Stimulated activated naive CD8-positive, alpha-beta T cell treated with anti-CD3 and anti-CD28 coated beads, Interleukin-15, Interleukin-2, amounts not matched to agents 100 ng/mL and 50 ng/mL, for 24 hours (primary cell): Measurements from ENCODE around the gene CANT1.

Experiments used
- H3K27ac Mint-ChIP-seq: one replicate; pipeline ENCODE4 v1.8.0; 2021; ENCODE audit warnings: mild to moderate bottlenecking, mixed read lengths
- H3K27me3 Mint-ChIP-seq: one replicate; pipeline ENCODE4 v1.8.0; 2021; ENCODE audit warnings: mixed read lengths
- H3K36me3 Mint-ChIP-seq: one replicate; pipeline ENCODE4 v1.8.0; 2021; ENCODE audit warnings: low read depth, mixed read lengths
- H3K4me1 Mint-ChIP-seq: one replicate; pipeline ENCODE4 v1.8.0; 2021; ENCODE audit warnings: low read depth, mixed read lengths
- H3K4me3 Mint-ChIP-seq: one replicate; pipeline ENCODE4 v1.8.0; 2021; ENCODE audit warnings: mild to moderate bottlenecking, mixed read lengths
- H3K9me3 Mint-ChIP-seq: one replicate; pipeline ENCODE4 v1.8.0; 2021; ENCODE audit warnings: mixed read lengths

CANT1 gene

GRCh38 chr17:78961571-78961970 is 48.0 kb downstream of the CANT1 start:
- H3K9me3 Mint-ChIP-seq, result no peaks in the 10 kb centered on the region
- no peaks in the 10 kb centered on the region for H3K27me3 Mint-ChIP-seq
- no peak overlapping the region for H3K27ac Mint-ChIP-seq
- H3K36me3 Mint-ChIP-seq, result no peaks in the 10 kb centered on the region
- H3K4me3 Mint-ChIP-seq, result no peak overlapping the region
- peaks cover 5% of the 10 kb centered on the region for H3K4me1 Mint-ChIP-seq

GRCh38 chr17:78960928-78961327 is 48.6 kb downstream of the CANT1 start:
- no peak overlapping the region for H3K27ac Mint-ChIP-seq
- H3K36me3 Mint-ChIP-seq, result no peaks in the 10 kb centered on the region
- H3K4me1 Mint-ChIP-seq, result peaks cover 7% of the 10 kb centered on the region
- H3K27me3 Mint-ChIP-seq, result no peaks in the 10 kb centered on the region
- no peak overlapping the region for H3K4me3 Mint-ChIP-seq
- no peaks in the 10 kb centered on the region for H3K9me3 Mint-ChIP-seq

- no peak overlapping the region for H3K27ac Mint-ChIP-seq
- no peaks in the 10 kb centered on the region for H3K9me3 Mint-ChIP-seq
- H3K27me3 Mint-ChIP-seq, result no peaks in the 10 kb centered on the region
- no peaks in the 10 kb centered on the region for H3K36me3 Mint-ChIP-seq
- H3K4me3 Mint-ChIP-seq, result no peak overlapping the region
- H3K4me1 Mint-ChIP-seq, result peaks cover 9% of the 10 kb centered on the region
Measured at GRCh38 chr17:78959803-78960202, 49.8 kb downstream of the CANT1 start.

- Mint-ChIP-seq H3K27ac (no peak overlapping the region), H3K36me3 (no peaks in the 10 kb centered on the region), H3K4me1 (peaks cover 11% of the 10 kb centered on the region), H3K4me3 (no peak overlapping the region), H3K9me3 (no peaks in the 10 kb centered on the region), H3K27me3 (no peaks in the 10 kb centered on the region)
Measured at GRCh38 chr17:78958641-78959127, 50.9 kb downstream of the CANT1 start.

GRCh38 chr17:78957128-78957527 is 52.4 kb downstream of the CANT1 start:
- Mint-ChIP-seq H3K4me1 (peaks cover 11% of the 10 kb centered on the region), H3K9me3 (no peaks in the 10 kb centered on the region), H3K27me3 (no peaks in the 10 kb centered on the region), H3K36me3 (no peaks in the 10 kb centered on the region), H3K4me3 (no peak overlapping the region), H3K27ac (no peak overlapping the region)

- Mint-ChIP-seq H3K36me3 (no peaks in the 10 kb centered on the region), H3K9me3 (no peaks in the 10 kb centered on the region), H3K27me3 (no peaks in the 10 kb centered on the region), H3K4me3 (no peak overlapping the region), H3K4me1 (peaks cover 11% of the 10 kb centered on the region), H3K27ac (no peak overlapping the region)
Measured at GRCh38 chr17:78956254-78956653, 53.3 kb downstream of the CANT1 start.

- H3K9me3 Mint-ChIP-seq, result peaks cover 10% of the 10 kb centered on the region
- peaks cover 11% of the 10 kb centered on the region for H3K4me1 Mint-ChIP-seq
- H3K27me3 Mint-ChIP-seq, result no peaks in the 10 kb centered on the region
- H3K36me3 Mint-ChIP-seq, result no peaks in the 10 kb centered on the region
- H3K4me3 Mint-ChIP-seq, result no peak overlapping the region
- no peak overlapping the region for H3K27ac Mint-ChIP-seq
Measured at GRCh38 chr17:78954684-78955083, 54.9 kb downstream of the CANT1 start.

- no peaks in the 10 kb centered on the region for H3K27me3 Mint-ChIP-seq
- no peaks in the 10 kb centered on the region for H3K36me3 Mint-ChIP-seq
- H3K4me3 Mint-ChIP-seq, result no peak overlapping the region
- no peak overlapping the region for H3K27ac Mint-ChIP-seq
- H3K9me3 Mint-ChIP-seq, result peaks cover 10% of the 10 kb centered on the region
- peaks cover 11% of the 10 kb centered on the region for H3K4me1 Mint-ChIP-seq
Measured at GRCh38 chr17:78953356-78954350, 55.9 kb downstream of the CANT1 start.

GRCh38 chr17:78952706-78953105 is 56.9 kb downstream of the CANT1 start:
- no peak overlapping the region for H3K27ac Mint-ChIP-seq
- peaks cover 11% of the 10 kb centered on the region for H3K4me1 Mint-ChIP-seq
- no peak overlapping the region for H3K4me3 Mint-ChIP-seq
- H3K36me3 Mint-ChIP-seq, result no peaks in the 10 kb centered on the region
- H3K9me3 Mint-ChIP-seq, result peaks cover 10% of the 10 kb centered on the region
- H3K27me3 Mint-ChIP-seq, result no peaks in the 10 kb centered on the region

- Mint-ChIP-seq H3K36me3 (no peaks in the 10 kb centered on the region), H3K4me3 (no peak overlapping the region), H3K4me1 (peaks cover 10% of the 10 kb centered on the region), H3K27me3 (no peaks in the 10 kb centered on the region), H3K27ac (no peak overlapping the region), H3K9me3 (peaks cover 10% of the 10 kb centered on the region)
Measured at GRCh38 chr17:78951967-78952551, 57.5 kb downstream of the CANT1 start.

GRCh38 chr17:78950870-78951269 is 58.7 kb downstream of the CANT1 start:
- Mint-ChIP-seq H3K4me1 (peaks cover 4% of the 10 kb centered on the region), H3K27me3 (no peaks in the 10 kb centered on the region)

GRCh38 chr17:78947235-78948149 is 62.1 kb downstream of the CANT1 start:
- Mint-ChIP-seq H3K4me3 (no peak overlapping the region), H3K9me3 (peaks cover 10% of the 10 kb centered on the region), H3K27me3 (no peaks in the 10 kb centered on the region), H3K4me1 (no peaks in the 10 kb centered on the region), H3K27ac (no peak overlapping the region), H3K36me3 (no peaks in the 10 kb centered on the region)

More at GRCh38 chr17:78950870-78951269, 58.7 kb downstream of the CANT1 start:
- Mint-ChIP-seq H3K4me3 (no peak overlapping the region), H3K27ac (no peak overlapping the region), H3K36me3 (no peaks in the 10 kb centered on the region), H3K9me3 (peaks cover 10% of the 10 kb centered on the region)

GRCh38 chr17:78946631-78947030 is 62.9 kb downstream of the CANT1 start:
- no peak overlapping the region for H3K27ac Mint-ChIP-seq

GRCh38 chr17:78946131-78946530 is 63.4 kb downstream of the CANT1 start:
- peaks cover 10% of the 10 kb centered on the region for H3K9me3 Mint-ChIP-seq
- H3K4me1 Mint-ChIP-seq, result no peaks in the 10 kb centered on the region
- H3K4me3 Mint-ChIP-seq, result no peak overlapping the region
- no peaks in the 10 kb centered on the region for H3K27me3 Mint-ChIP-seq
- H3K27ac Mint-ChIP-seq, result no peak overlapping the region
- H3K36me3 Mint-ChIP-seq, result no peaks in the 10 kb centered on the region

More at GRCh38 chr17:78946631-78947030, 62.9 kb downstream of the CANT1 start:
- peaks cover 10% of the 10 kb centered on the region for H3K9me3 Mint-ChIP-seq
- no peak overlapping the region for H3K4me3 Mint-ChIP-seq
- no peaks in the 10 kb centered on the region for H3K4me1 Mint-ChIP-seq
- H3K36me3 Mint-ChIP-seq, result no peaks in the 10 kb centered on the region
- no peaks in the 10 kb centered on the region for H3K27me3 Mint-ChIP-seq
